Vagina (tissue), 2 donors: ENCODE results near the gene PCGF2.

Experiments used
- CTCF ChIP-seq, 3 experiments: fragments of 450-650 bp in 2 of 3; fragments of 200-600 bp in 1 of 3; sonication (generic) in 1 of 3; IDR thresholded peaks; one replicate each; pipeline ENCODE4 v1.5.1; 2017 to 2019; ENCODE audit warnings: antibody characterized with exemption in 3 of 3, mild to moderate bottlenecking in 2 of 3, moderate library complexity in 2 of 3
- POLR2AphosphoS5 ChIP-seq, 2 donors: sonication (generic); formaldehyde crosslinking; IDR thresholded peaks; one replicate each; pipeline ENCODE4 v1.9.0; 2017; ENCODE audit warnings: antibody characterized with exemption in 2 of 2, mild to moderate bottlenecking in 2 of 2, low read depth in 1 of 2; ENCODE audit not compliant: insufficient read depth in 1 of 2

GRCh38 chr17:38741921-38742410 lies 6.2 kb downstream of the PCGF2 start:
- no peak for TF ChIP-seq CTCF (IDR thresholded peaks at IDR 0.05)
- no peak for TF ChIP-seq POLR2AphosphoS5 (IDR thresholded peaks at IDR 0.05; ENCODE audit: insufficient read depth in 1 of 2, low read depth in 1 of 2)
